Kidney glomerular epithelial cell (primary cell): ENCODE results near the gene PLP1.
"Not testable (repeated sequence)": the region's sequence is repeated elsewhere in the genome, so short reads cannot be mapped to it uniquely, and the experiment has no call there.

Experiments
- DNase-seq: peaks from one replicate; lab custom pipeline; 2025; lab: John Stamatoyannopoulos, UW

PLP1 gene

DNA sequence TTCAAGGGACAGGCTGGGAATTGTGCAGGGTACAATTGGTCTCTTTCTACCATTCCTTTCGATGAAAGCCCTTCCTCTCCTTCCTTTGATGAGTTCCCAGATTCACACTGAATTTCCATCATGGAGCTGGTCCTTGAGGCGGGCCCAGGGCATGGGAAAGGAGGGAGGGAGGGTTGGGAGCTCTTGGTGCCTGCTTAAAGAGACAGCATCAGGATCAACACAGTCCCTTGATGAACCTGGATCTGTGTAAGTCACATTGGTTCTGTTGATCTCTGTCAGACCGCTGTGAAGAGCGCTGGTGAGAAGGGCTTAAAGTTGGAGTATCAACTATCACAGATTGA is 4.4 kb downstream of the PLP1 start:
- DNase-seq = no peak

DNA sequence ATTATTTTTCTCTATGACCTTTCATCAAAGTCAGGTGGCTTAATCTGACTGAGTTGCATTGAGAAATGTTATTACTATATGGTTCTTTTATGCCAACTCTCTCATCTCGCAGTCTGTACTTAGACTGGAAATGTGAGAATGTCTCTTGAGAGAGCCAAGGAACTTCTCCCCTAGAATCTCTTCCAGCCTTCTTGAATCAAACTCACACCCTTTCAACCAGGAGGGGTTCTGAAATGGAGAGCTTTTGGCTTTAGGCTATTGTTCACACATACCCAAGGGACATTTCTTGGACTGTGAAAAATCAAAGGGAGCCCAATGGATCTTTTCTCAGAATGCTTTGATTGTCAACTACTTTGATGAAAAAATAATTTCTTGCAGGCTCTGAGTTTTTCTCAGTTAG is 5.1 kb downstream of the PLP1 start:
- no peak for DNase-seq

DNA sequence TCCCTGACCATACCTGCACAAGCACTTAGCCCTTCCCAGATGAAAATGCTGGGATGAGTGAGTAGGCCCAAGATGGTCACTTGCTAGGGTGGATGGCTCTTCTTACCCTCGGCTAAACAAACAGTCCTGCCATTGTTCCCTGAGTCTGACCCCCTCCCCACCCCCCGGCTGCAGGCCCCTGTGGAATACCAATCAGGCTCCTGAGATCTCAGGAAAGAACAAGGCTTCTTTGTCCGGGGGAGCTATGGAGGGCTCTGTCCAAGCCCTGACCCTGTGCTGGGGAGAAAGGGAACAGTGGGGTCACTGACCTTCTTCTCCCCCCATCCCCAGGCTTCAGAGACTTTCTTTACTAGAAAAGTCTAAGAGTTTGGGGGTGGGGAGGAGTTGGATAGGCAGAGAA is 6.0 kb downstream of the PLP1 start:
- DNase-seq = no peak

DNA sequence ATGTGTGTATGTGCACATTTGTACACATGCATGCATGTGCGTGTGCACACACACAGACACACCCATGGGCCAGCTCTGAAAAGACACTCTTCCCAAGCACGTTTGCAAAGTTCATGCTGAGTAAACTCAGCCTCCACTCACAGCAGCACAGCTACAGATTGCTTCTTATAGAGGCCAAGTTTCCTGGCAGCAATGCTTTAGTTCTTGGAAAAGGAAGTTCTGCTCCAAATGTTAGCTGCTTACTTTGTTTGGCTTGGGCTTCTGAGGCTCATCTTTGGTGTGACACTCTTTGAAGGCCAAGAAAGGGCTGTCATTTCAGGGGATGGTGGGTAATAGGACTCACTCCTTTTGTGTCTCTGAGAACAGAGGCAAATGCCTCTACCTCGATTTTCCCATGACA is 6.6 kb downstream of the PLP1 start:
- no peak for DNase-seq

DNA sequence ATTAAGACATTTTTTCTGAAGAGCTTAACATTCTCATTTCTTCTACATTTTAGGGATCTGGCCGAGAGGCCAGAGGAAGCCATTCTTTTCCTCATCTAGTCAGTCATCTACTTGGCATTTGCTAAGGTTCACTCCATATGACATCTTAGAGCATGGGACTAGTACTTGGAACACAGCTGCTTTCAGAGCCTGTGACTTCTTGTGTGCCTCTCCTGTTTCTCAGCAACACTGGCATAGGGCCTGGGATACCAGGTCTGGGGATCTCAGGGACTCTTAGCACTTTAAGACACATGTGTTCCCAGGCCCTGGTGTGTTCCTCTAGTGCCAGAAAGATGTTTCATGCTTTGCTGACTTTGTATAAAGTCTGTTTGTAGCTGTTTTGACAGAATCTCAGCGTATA is 7.3 kb downstream of the PLP1 start:
- no peak for DNase-seq

DNA sequence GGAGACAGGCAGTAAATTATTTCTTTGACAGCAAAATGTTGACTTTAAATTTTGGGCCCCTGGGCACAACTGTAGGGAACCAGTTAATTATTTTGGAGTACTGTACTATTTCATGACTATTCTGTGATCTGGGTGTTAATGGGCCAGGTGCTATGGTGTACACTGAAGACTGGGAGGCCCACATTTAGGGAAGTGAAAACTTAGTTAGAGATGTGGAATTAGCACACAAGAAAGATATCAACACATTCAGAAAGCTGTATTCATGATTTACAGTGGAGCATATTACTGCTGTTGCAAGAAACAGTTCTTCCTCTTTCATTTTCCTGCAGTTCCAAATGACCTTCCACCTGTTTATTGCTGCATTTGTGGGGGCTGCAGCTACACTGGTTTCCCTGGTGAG is 12.4 kb downstream of the PLP1 start:
- no peak for DNase-seq

DNA sequence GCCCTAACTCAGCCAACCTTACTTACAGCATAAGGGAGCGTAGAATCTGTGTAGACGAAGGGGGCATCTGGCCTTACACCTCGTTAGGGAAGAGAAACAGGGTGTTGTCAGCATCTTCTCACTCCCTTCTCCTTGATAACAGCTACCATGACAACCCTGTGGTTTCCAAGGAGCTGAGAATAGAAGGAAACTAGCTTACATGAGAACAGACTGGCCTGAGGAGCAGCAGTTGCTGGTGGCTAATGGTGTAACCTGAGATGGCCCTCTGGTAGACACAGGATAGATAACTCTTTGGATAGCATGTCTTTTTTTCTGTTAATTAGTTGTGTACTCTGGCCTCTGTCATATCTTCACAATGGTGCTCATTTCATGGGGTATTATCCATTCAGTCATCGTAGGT is 14.6 kb downstream of the PLP1 start:
- DNase-seq = no peak

DNA sequence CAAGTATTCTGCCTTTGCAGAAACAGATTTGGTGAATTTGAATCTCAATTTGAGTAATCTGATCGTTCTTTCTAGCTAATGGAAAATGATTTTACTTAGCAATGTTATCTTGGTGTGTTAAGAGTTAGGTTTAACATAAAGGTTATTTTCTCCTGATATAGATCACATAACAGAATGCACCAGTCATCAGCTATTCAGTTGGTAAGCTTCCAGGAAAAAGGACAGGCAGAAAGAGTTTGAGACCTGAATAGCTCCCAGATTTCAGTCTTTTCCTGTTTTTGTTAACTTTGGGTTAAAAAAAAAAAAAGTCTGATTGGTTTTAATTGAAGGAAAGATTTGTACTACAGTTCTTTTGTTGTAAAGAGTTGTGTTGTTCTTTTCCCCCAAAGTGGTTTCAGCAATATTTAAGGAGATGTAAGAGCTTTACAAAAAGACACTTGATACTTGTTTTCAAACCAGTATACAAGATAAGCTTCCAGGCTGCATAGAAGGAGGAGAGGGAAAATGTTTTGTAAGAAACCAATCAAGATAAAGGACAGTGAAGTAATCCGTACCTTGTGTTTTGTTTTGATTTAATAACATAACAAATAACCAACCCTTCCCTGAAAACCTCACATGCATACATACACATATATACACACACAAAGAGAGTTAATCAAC is 15.3 kb downstream of the PLP1 start:
- DNase-seq = no peak

DNA sequence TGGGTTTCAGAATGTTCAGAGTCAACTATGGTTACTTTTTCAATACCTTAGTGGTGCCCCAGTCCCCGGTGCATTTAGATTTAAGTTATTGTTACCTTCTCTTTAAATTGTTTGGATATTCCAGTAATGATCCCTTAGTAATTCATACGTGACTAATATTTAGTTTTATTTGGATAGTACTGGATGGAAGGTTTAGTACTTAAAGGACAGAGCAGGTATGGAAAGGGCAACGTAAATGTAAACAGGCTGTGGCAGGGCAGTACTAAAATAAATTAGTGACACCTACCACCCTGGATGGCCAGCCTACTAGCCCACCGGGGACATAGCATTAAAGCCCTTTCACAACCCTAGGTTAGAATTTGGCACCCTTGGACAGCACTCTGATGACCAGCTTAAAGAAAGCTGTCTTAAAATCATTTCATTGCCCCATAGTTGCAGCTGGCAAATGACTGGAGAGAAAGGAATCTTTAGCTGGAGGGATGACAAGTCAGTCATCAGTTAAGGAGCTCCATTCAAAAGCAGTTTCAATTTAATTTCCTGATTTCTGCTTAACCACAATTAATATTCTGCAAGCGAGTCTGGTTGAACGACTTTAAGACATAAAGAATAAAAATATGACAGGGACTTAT is 16.4 kb downstream of the PLP1 start:
- DNase-seq = no peak

DNA sequence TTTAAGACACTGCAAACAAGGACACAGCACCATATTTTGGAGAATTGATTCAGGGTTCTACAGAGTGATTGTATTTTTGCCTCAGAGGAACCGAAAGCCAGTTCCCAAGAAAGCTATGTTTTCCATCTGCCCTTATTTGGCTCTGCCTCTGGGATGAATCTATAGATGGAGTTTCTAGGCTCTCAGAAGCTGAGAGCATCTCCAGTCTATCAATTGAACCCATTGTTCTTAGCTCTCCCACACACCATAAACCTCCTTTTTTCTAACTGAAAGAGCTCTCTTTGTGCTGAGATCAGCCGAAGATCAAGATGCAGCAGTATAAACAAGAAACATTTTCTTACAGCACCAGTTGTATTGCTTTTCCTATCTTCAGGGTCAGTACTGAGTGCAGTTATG is 16.9 kb downstream of the PLP1 start:
- DNase-seq = no peak

DNA sequence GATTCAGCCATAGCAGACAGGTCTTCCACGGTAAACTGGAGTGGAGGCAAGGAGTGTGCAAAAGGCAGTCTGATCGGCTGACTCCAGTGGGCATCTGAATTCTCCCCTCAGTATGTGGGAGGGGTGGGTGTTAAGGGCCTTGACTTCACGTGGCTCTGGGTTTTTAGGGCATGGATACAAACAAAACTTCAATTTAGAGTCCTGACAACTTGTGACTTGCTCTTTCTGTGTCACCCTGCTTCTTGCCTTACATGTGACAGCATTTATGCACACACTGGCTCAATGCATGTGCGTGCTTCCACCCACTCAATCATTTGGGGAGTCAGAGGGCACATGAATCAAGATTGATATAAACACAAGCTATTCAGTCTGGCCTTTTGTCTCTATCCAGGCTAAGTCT is 17.5 kb downstream of the PLP1 start:
- DNase-seq = no peak

DNA sequence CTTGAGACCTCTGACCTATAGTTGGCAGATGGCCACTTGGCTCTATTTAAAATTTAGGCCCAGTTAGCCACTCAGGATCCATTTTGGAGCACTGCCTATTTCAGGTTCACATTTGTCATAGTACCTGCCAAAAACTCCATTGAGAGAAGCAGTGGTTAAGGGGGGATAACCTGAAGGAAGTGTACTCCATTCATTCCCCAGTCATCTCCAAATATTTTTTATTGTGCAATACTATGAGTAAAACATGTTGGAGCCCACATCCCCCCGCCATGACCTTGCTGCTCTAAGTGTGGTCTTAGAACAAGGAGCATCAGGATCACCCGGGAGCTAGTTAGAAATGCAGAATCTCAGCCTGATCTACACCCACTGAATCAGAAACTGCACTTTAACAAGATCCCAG is 21.1 kb downstream of the PLP1 start:
- DNase-seq = no peak

DNA sequence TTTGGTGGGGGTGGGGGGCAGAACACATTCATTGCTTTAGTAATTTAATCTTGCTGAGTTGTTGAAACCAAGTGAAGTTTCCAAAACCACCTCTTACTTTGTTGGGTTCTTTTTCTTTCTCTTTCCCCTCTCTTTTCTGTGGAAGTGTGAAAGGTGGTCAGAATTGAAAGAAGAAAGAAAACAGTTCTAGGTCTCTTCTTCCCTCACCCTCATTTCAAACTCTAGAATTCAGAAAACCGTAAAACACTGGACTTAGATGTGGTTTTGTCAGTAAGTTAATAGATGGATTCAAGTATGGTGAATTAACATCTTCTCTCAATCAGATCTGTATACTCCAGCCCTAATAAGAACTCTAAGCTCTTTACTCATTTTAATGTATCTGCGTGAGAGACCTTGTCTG is 23.7 kb downstream of the PLP1 start:
- no peak for DNase-seq

DNA sequence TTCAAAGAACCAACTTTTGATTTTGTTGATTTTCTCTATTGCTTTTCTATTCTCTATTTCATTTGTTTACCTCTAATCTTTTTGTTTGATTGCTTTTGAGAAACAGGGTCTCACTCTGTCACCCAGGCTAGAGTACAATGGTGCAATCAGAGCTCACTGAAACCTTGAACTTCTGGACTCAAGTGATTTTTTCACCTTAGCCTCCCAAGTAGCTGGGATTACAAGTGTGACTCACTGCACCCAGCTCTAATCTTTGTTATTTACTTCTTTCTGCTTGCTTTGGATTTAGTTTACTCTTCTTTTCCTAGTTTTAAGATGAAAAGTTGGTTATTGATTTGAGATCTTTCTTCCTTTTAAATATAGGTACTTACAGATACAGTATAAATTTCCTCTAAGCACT is 29.2 kb downstream of the PLP1 start:
- DNase-seq = no peak

DNA sequence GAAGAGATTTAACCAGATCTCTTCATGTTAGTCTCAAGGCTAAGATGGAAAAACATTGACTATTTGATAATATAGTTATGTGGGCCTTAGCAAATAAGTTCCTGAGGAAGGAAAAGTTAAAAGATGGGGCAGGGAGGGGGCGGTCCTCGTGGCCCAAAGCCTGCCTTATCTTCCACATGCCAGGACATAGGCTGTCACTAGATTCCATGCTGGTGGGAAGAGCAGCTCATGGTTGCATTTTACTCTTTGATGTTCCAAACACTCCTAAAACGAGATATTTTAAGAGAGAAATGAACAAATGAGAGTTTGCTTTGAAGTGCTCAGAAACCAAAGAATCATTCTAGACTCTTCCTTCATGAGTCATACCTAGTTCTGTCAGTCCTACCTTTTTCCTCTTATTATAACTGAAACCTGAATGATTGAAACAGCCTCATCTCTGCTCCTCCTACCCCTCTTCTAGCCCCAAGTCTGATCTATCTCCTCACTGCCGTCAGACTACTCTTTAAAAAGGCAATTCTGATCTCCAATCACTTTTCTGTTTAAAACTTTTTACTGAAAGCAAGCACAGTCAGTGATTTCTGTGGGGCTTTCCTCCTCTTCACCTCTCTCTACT is 30.3 kb downstream of the PLP1 start:
- DNase-seq = no peak

DNA sequence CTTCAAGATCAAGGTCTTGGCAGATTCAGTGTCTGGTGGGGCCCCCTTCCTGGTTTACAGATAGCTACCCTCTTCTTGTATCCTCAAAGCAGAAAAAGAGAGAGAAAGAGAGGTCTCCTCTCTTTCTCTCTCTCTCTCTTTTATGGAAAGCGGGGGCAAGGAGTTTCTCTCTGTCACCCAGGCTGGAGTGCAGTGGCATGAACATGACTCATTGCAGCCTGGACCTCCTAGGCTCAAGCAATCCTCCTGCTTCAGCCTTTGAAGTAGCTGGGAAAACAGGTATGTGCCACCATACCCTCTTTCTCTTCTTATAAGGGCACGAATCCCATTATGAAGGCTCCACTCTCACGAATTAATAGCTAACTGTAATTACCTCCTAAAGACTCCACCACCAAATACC is 35.2 kb downstream of the PLP1 start:
- DNase-seq = no peak

DNA sequence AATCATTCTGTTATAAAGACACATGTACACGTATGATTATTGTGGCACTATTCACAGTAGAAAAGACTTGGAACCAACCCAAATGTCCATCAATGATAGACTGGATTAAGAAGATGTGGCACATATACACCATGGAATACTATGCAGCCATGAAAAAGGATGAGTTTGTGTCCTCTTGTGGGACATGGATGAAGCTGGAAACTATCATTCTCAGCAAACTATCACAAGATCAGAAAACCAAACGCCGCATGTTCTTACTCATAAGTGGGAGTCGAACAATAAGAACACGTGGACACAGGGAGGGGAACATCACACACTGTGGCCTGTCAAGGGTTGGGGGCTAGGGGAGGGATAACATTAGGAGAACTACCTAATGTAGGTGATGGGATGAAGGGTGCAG is 40.5 kb downstream of the PLP1 start:
- not testable (repeated sequence) for DNase-seq

DNA sequence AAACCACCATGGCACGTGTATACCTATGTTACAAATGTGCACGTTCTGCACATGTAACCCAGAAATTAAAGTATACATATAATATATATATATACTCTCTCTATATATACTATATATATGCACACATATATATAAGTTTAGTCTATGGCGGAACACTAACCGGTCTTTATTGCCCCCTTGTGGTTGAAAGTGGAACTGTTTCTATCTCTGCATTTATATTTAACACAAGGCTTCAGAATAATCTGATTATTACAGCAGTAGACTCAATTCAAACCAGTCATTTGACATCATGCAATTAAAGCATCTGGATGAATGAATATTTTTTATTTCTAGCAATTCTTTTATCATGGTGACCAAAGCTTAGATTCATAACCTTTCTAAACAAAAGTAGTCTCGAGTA is 40.9 kb downstream of the PLP1 start:
- DNase-seq = peak; percentile 19

DNA sequence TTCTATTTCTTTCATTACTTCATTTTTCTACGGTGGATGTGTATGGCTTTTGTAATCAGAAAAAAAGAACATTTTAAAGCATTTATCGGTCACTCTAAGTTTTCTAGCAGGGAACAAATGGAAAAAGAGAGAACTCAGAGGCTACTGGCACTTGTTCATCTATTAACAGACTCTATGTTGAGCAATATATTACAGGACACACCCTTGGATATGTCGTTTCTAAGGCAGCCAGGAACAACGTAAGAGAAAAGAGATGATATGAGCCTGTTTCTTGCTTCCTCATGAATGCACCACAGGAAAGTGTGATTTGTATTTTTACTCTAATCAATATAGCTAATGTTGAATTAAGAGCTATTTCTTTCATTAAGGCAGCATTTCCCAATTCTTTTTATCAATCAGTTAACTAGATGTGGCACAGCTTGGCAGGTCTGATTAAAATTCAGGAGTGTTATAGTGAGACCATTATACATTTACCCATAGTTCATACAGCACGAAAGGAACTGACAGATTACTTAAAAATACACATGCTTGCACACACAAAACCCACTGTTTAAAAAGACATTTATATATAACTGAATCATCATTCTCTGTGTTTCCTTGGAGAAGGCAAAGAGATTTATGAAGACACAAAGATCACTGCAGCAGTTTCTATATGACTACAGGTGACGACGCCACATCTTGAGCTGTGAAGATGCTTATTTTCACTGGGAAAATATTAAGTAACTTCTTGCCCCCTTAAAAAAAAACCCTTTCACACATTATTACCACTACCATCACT is 42.4 kb downstream of the PLP1 start:
- no peak for DNase-seq

DNA sequence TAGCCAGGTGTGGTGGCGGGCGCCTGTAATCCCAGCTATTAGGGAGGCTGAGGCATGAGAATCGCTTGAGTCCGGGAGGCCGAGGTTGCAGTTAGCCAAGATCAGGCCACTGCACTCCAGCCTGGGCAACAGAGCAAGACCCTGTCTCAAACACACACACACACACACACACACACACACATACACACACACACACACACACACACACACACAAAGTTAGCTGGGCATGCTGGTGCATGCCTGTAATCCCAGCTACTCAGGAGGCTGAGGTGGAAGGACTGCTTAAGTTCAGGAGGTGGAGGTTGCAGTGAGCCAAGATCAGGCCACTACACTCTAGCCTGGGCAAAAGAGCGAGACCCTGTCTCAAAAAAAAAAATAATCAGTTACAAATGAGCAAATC is 44.2 kb downstream of the PLP1 start:
- DNase-seq = not testable (repeated sequence)

DNA sequence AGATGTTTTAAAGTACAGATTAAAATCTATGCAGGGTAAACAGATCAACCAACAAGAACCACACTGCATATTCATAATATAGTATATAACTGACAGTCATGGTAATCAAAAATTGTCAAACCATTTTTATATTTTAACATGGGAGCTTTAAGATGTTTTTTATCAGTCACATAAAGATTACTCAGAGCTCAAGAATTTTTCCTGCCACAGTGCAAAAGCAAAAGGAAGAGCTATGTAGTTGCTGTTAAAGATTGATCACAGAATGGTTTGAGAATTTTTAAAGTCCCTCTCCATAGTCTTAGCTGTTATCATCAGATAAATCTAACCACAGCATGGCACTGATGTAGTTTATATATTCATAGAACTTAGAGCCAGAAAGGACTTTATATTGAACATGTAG is 47.0 kb downstream of the PLP1 start:
- peak; percentile 2 for DNase-seq

DNA sequence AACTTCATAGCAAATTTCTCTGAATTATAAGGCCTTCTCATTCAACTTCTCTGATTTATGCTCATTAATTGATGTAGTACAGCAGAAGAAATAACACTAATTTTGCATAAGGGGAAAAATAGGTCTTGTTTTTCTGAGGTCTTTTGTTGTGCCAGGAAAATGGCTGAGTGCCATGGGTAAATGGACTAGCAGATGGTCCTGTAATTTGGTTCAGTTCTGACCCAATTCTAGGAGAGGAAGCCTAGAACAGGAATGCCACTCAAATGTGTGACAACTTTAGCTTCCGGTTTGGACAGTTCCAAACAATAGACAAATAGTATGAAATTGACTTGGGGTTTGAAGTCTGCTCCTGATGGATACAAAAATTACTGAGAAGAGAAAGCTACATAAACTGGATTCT is 49.2 kb downstream of the PLP1 start:
- no peak for DNase-seq

DNA sequence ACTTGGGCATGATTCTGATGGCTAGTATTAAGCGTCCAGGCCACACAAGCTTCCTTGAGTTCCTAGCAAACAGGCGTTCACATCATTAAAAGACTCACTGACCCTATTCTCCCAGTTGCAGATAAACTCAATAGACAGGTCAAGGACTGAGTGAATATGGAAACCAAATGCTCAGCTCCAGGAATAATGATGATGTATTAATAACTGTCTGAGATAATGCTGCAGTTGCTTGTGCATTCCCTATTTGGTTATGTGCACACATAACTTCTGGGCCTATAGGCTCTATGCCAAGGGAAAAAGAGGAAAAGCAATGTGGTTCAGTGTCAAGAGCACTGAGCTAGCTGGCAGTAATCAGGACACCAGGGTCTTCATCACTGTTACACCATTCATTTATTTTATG is 51.9 kb downstream of the PLP1 start:
- DNase-seq = no peak
